Activated T-cell treated with anti-CD3 and anti-CD28 coated beads, Interleukin-2, amount 50 U/mL, for 72 hours (primary cell): ENCODE measurements around the gene RAD51D. TPM values are rescaled to one million over a fixed set of nuclear protein-coding genes. Genes with fewer than 3 reads are reported as not detected.
A peak's percentile ranks its signal among the peaks of the same experiment; 100 is the strongest.
"Not testable (repeated sequence)": the region's sequence is repeated elsewhere in the genome, so short reads cannot be mapped to it uniquely, and the experiment has no call there.

Experiments used
- ATAC-seq, 2 donors: fragments of 150-1000 bp; cut with Tn5 transposase; replicated peaks in 1 of 2; 2 replicates each; pipeline ENCODE4 v1.10.0; 2021; ENCODE audit warnings: moderate library complexity in 2 of 2, mild to moderate bottlenecking in 1 of 2
- DNase-seq, 2 donors: peaks; one replicate each; pipeline ENCODE4 v3.0.0; 2021 to 2022; ENCODE audit warnings: mixed read lengths in 1 of 2
- H3K27ac Mint-ChIP-seq: one replicate; pipeline ENCODE4 v1.8.0; 2022; ENCODE audit warnings: mild to moderate bottlenecking, moderate library complexity, mixed read lengths
- H3K27me3 Mint-ChIP-seq: one replicate; pipeline ENCODE4 v1.8.0; 2022; ENCODE audit warnings: low read depth, mixed read lengths
- H3K36me3 Mint-ChIP-seq, 2 donors: one replicate each; pipeline ENCODE4 v1.8.0; 2022; ENCODE audit warnings: mixed read lengths in 2 of 2, mild to moderate bottlenecking in 1 of 2; ENCODE audit not compliant: insufficient read depth in 2 of 2
- H3K4me1 Mint-ChIP-seq: one replicate; pipeline ENCODE4 v1.8.0; 2022; ENCODE audit warnings: low read depth, mixed read lengths
- H3K4me3 Mint-ChIP-seq, 2 donors: one replicate each; pipeline ENCODE4 v1.8.0; 2022; ENCODE audit warnings: mild to moderate bottlenecking in 2 of 2, mixed read lengths in 2 of 2, moderate library complexity in 2 of 2
- H3K9me3 Mint-ChIP-seq, 2 donors: one replicate each; pipeline ENCODE4 v1.8.0; 2022; ENCODE audit warnings: mixed read lengths in 2 of 2
- total RNA-seq, 2 donors: library from RNA; stranded (reverse); gene quantifications; one replicate each; pipeline ENCODE4 v1.2.3, GENCODE V29; 2022

Gene RAD51D
- total RNA-seq, 2 donors from 2014 or later: 35.3 to 44.5 TPM

DNA sequence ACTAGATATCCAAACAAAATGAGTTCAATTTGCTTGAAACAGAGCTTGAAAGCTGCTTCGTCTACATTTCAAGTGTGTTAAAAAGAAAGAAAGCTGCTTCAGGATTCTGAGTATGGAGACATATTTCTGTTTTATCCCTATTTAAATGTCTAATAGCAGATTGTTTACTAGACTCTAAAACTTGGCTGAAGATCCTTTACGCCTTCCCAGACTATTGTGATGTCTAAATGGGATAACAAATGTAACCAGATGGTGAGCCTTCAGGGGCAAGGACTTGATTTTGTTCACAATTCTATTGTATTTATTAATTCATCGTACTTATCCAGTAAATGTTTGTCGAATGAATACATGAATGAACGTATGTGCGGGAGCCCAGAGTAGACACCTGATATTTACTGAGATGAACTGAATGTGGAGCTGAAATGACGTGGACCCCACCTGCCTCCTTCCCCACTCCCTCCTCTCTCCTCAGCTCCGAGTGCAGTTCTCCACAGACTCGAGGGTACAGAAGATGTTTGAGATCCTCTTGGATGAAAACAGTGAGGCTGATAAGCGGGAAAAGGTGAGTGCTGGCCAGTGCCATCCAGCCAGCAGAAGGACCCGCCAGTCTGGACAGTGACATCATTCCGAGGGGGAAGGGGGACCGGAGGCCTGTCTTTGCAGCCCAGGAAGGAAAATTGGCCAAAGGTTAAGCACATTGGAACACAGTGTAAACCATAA, 32.9 kb upstream of the RAD51D start:
- H3K36me3 Mint-ChIP-seq: no peaks in the 10 kb centered on the region
- no peak for DNase-seq
- no peak overlapping the region for H3K4me3 Mint-ChIP-seq
- H3K4me1 Mint-ChIP-seq: peaks cover 5% of the 10 kb centered on the region
- H3K27ac Mint-ChIP-seq: no peak overlapping the region
- ATAC-seq: no peak
- no peaks in the 10 kb centered on the region for H3K27me3 Mint-ChIP-seq
- H3K9me3 Mint-ChIP-seq: no peaks in the 10 kb centered on the region

DNA sequence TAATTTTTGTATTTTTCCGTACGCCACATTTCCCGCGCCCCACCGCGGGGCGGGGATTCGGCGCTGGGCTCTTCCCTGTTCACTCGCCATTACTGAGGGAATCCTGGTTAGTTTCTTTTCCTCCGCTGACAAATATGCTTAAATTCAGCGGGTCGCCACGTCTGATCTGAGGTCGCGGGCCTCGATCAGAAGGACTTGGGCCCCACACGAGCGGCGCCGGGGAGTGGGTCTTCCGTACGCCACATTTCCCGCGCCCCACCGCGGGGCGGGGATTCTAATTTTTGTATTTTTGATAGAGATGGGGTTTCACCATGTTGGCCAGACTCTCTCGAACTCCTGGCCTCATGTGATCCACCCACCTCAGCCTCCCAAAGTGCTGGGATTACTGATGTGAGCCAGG, 31.4 kb upstream of the RAD51D start:
- H3K27me3 Mint-ChIP-seq, ATAC-seq, H3K36me3 Mint-ChIP-seq, DNase-seq, H3K4me1 Mint-ChIP-seq, H3K9me3 Mint-ChIP-seq, H3K4me3 Mint-ChIP-seq, H3K27ac Mint-ChIP-seq: not testable (repeated sequence)

DNA sequence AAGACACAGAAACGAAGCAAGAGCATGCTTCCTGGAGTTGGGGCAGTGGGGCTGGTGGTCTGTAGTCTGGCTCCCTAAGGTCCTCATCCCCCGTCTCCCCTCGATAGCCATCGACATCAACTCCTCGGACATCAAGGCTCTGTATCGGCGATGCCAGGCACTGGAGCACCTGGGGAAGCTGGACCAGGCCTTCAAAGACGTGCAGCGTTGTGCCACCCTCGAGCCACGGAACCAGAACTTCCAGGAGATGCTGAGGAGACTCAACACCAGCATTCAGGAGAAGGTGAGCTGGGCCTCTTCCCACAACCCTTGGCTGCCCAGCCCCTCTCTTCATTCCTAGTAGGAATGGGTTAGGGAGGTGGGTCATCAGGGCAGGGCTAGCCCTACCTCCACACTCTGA, 30.3 kb upstream of the RAD51D start:
- no peaks in the 10 kb centered on the region for H3K9me3 Mint-ChIP-seq
- no peak overlapping the region for H3K27ac Mint-ChIP-seq
- no peaks in the 10 kb centered on the region for H3K27me3 Mint-ChIP-seq
- no peak for ATAC-seq
- H3K4me1 Mint-ChIP-seq: no peaks in the 10 kb centered on the region
- no peak overlapping the region for H3K4me3 Mint-ChIP-seq
- DNase-seq: no peak
- H3K36me3 Mint-ChIP-seq: no peaks in the 10 kb centered on the region

DNA sequence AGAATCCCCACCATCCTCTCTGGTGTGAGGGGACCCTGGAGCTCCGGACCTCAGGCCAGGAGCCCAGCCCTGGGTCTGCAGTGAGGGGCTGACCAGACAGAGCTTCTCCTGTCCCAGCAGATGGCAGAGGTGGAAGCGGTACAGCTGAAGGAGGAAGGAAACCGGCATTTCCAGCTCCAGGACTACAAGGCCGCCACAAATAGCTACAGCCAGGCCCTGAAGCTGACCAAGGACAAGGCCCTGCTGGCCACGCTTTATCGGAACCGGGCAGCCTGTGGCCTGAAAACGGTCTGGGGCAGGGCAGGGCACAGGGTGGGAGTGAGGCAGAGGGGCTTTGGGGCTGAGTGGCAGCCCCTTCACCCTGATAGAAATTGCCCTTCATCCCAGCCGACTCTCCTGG, 28.5 kb upstream of the RAD51D start:
- Mint-ChIP-seq H3K4me1 (no peaks in the 10 kb centered on the region), H3K9me3 (no peaks in the 10 kb centered on the region), H3K27ac (no peak overlapping the region), H3K4me3 (no peak overlapping the region), H3K27me3 (no peaks in the 10 kb centered on the region), H3K36me3 (no peaks in the 10 kb centered on the region)
- DNase-seq (no peak), ATAC-seq (no peak)

DNA sequence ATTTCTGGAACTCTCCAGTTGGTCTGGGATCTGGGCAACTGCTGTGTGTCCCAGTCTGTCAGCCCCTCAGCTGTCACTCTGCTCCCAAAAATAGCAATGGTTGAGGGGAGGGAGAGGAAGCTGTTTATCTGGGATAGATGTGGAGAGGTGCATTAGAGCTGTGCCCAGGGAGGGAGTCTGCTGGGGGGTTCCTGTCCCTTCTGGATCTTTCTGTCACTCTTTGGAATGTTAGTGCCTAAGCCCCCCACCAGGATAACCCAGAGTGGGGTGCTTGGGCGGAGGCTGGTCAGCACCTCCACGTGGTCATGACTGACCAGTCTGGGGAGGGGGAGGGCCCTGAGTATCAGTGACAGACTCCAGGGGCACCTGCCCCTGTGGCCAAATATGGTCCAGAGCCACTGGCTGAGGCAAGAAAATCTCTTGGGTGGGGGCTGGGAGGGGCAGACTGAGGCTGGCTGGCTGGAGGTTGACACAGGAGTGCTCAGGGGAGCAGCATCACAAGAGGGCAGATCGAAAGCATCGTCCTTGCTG, 27.8 kb upstream of the RAD51D start, which contains the start of gene UNC45B:
TSS of gene UNC45B (plus strand) at position 443 of the 531 bp plus-strand sequence. CDS start 447 bp downstream, outside the sequence.
- DNase-seq (no peak), ATAC-seq (no peak)
- Mint-ChIP-seq H3K36me3 (no peaks in the 10 kb centered on the region), H3K27ac (no peak within 1 kb of the TSS), H3K4me1 (peaks cover 2% of the 10 kb centered on the region), H3K4me3 (no peak within 1 kb of the TSS), H3K27me3 (no peaks in the 10 kb centered on the region), H3K9me3 (no peaks in the 10 kb centered on the region)

DNA sequence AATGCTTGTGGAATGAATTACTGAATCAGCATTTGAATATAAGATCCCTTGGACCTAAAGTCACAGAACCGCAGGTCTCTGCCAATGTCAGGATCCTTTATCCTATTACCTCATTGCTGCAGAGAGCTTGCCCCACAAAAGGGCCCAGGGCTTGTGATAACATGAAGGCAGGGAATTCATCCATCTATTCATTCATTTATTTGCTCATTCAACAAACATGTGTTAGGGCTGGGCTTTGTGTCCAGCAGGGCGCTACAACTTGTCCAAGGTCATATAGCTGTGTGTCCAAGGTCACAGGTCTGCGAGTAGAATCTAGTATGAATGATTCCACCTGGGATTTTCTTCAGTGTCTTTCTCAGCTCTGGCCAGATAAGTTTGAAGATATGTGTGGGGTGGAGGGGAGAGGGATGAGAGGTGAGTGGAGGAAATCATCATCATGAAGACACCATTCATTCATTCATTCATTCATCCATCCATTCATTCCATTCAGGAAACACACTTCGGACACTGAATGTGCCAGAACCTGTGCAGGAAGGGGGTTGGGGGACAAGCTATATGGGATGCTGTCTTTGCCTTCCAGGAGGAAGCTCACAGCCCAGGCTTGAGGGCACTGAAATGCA, 26.7 kb upstream of the RAD51D start:
- Mint-ChIP-seq H3K4me1 (peaks cover 4% of the 10 kb centered on the region), H3K27ac (no peak overlapping the region), H3K9me3 (no peaks in the 10 kb centered on the region), H3K27me3 (no peaks in the 10 kb centered on the region), H3K36me3 (no peaks in the 10 kb centered on the region), H3K4me3 (no peak overlapping the region)
- ATAC-seq (no peak), DNase-seq (no peak)

DNA sequence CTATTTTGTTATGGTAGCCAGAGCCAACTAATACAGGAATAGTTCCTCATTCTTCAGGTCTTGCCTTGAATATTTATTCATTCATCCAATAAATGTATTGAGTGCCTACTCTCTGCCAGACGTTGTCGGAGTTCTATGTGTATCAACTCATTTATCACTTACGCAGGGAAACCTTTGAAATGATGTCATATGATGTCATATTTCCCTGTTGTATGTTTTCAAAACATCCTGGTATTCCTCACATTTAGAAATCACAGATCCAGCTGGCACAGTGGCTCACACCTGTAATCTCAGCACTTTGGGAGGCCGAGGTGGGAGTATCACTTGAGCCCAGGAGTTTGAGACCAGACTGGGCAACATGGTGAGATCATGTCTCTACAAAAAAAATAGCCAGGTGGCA, 25.2 kb upstream of the RAD51D start:
- Mint-ChIP-seq H3K27ac (no peak overlapping the region), H3K36me3 (no peaks in the 10 kb centered on the region), H3K27me3 (no peaks in the 10 kb centered on the region), H3K4me1 (peaks cover 11% of the 10 kb centered on the region), H3K9me3 (no peaks in the 10 kb centered on the region), H3K4me3 (no peak overlapping the region)
- no peak for DNase-seq
- no peak for ATAC-seq

DNA sequence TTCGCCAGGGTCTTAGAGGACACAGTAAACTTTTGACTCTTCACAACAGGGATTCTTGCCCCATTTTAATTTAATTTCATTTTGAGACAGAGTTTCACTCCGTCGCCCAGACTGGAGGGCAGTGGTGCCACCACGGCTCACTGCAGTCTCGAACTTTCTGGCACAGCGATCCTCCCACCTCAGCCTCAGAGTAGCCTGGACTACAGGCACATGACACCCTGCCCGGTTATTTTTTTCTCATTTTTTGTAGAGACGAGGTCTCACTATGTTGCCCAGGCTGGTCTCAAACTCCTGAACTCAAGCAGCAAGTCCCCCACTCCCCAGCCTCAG, 22.8 kb upstream of the RAD51D start:
- ATAC-seq: peak; percentile 24 to 30
- Mint-ChIP-seq H3K27me3 (no peaks in the 10 kb centered on the region), H3K4me1 (peaks cover 11% of the 10 kb centered on the region), H3K36me3 (peaks cover 0 to 3% of the 10 kb centered on the region in 2 donors), H3K9me3 (no peaks in the 10 kb centered on the region), H3K27ac (peak overlapping the region; percentile 25), H3K4me3 (peak overlapping the region; percentile 85)
- DNase-seq: no peak

DNA sequence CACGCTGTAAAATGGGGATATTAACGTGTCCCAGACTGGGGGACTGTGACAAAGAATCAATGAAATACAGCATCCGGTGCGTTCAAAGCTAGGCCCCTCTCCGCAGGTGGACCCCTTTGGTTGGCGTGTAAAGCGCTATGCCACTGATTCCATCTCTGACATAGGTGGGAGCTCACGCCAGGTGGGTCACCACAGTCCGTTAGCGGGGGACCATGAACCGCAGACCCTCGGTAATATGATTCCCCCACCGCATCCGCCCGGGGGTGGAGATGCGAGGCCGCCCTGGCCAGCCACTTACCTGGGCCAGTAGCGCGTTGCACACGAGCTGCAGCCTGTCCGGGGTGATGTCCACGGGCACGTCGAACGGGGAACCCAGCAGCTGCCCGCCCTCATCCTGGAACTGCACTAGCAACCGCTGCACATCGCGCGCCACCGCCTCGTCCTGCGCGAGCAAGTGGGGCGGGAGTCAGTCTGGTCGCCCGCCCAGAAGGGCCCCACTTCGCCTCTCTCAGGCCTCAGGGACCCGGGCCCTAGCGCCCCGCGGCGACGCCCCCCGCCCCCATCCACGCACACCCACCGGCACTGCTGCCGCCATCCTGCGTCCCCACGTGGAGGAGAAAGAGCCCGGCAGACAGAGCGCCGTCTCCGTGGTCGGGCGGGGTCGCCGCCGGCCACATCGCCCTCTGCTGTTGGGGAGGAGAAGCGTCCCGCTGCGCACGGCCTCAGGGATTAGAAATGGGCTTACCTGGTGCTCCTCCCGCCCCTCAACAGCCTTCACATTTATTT, 22.2 kb upstream of the RAD51D start, which contains the start of gene NLE1:
TSS of gene NLE1 (minus strand) at position 623 of the 786 bp plus-strand sequence. CDS start at position 595, 28 bp downstream.
- ATAC-seq (peak; percentile 92 to 98), DNase-seq (peak; percentile 91 to 94)
- Mint-ChIP-seq H3K27me3 (no peaks in the 10 kb centered on the region), H3K9me3 (no peaks in the 10 kb centered on the region), H3K4me1 (peaks cover 11% of the 10 kb centered on the region), H3K27ac (peak within 1 kb of the TSS; percentile 73), H3K36me3 (peaks cover 0 to 3% of the 10 kb centered on the region in 2 donors), H3K4me3 (peak within 1 kb of the TSS; percentile 85)

DNA sequence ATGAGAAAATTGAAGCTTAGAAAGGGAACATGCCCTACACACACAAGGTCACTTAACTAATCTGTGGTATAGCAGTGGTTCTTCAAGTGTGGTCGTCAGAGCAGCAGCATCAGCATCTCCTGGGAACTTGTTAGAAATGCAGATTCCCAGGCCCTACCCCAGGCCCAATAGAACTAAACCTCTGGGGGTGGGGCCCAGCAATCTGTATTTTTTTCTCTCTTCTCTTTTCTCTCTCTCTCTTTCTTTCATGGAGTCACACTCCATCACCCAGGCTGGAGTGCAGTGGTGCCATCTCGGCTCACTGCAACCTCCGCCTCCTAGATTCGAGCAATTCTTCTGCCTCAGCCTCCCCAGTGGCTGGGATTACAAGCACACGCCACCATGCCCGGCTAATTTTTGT, 18.6 kb upstream of the RAD51D start:
- Mint-ChIP-seq H3K27ac (no peak overlapping the region), H3K4me3 (no peak overlapping the region), H3K27me3 (no peaks in the 10 kb centered on the region), H3K9me3 (no peaks in the 10 kb centered on the region), H3K4me1 (peaks cover 16% of the 10 kb centered on the region), H3K36me3 (peaks cover 5 to 24% of the 10 kb centered on the region in 2 donors)
- DNase-seq (no peak), ATAC-seq (no peak)

DNA sequence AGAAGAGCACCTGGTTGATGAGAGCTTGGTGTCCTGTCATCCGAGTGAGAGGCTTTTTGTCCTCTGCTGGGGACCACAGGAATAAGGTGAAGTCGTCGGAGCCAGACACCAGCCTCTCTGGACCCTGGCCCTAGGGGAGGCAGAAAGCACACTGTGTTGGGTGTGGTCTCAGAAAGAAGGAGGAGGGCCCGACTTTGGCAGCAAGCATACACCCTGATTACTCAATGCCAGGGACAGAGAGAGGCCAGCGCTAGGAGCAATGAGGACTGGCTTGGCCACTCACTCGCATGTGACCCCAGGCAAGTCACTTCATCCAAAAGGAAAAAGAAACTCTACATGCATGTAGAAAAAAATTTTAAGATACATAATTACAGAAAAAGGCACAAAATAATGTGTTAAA, 15.7 kb upstream of the RAD51D start:
- H3K4me3 Mint-ChIP-seq: no peak overlapping the region
- H3K27me3 Mint-ChIP-seq: no peaks in the 10 kb centered on the region
- DNase-seq (no peak), ATAC-seq (no peak)
- no peak overlapping the region for H3K27ac Mint-ChIP-seq
- H3K36me3 Mint-ChIP-seq: peaks cover 5 to 24% of the 10 kb centered on the region in 2 donors
- H3K4me1 Mint-ChIP-seq: peaks cover 5% of the 10 kb centered on the region
- H3K9me3 Mint-ChIP-seq: no peaks in the 10 kb centered on the region

DNA sequence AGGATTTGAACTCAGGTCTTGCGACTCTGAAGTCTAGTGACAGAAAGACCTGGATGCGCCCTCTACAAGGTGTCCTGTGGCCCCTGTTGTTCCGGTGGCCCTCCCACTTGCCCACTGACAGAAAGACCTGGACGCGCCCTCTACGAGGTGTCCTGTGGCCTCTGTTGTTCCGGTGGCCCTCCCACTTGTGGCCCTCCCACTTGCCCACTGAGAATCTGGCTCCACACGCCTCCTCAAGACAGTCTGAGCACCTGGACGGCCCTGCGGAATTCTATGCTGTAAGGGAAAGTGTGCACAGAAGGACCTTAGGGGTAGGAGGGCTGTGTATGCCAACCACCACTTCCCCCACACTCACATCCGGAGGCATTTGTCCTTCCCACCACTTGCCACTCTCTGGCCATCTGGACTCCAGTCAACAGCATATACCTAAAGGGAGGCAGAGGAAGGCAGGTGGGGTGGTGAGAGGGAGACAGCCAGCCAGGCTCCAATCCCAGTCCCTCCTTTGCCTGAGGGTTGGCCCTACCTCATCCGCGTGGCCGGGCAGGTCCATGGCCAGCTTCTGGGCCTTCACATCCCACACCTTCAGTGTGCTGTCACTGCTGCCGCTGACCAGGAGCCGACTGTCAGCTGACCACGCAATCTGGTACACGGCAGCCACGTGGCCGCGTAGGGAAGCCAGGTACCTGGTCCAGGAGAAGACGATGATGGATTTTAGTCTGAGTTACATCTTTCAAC, 13.3 kb upstream of the RAD51D start:
- Mint-ChIP-seq H3K36me3 (peaks cover 5 to 20% of the 10 kb centered on the region in 2 donors), H3K27ac (no peak overlapping the region)
- no peak for ATAC-seq

More for the DNA sequence above, 13.3 kb upstream of the RAD51D start:
- no peaks in the 10 kb centered on the region for H3K9me3 Mint-ChIP-seq
- peaks cover 5% of the 10 kb centered on the region for H3K4me1 Mint-ChIP-seq
- no peak for DNase-seq
- H3K27me3 Mint-ChIP-seq: no peaks in the 10 kb centered on the region
- no peak overlapping the region for H3K4me3 Mint-ChIP-seq
